Central memory CD4-positive, alpha-beta T cell (primary cell): Measurements from ENCODE around the gene ALG6.
"Not testable (repeated sequence)": the region's sequence is repeated elsewhere in the genome, so short reads cannot be mapped to it uniquely, and the experiment has no call there.

Experiments used
- DNase-seq: peaks from one replicate; pipeline ENCODE4 v3.0.0; 2022

The ALG6 gene

DNA sequence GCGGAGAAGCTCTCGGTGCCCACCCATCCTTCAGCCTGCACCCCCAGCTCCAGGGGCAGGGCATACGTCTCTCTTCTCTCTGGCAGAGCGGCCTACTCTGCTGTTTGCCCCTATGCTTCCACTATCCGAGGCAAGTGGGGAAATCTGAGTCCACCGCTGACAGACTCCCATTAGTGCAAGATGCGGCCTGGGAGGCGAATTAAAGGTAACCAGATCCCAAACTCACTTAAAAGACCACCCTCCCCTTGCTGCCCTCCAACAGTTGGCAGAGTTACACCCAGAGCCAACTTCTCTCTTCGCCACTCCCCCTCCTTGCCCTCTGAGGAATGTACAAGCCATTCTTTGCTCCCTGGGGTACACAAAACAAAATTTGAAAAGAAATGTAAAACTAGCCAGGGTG lies 38.6 kb upstream of the ALG6 start:
- DNase-seq = no peak

DNA sequence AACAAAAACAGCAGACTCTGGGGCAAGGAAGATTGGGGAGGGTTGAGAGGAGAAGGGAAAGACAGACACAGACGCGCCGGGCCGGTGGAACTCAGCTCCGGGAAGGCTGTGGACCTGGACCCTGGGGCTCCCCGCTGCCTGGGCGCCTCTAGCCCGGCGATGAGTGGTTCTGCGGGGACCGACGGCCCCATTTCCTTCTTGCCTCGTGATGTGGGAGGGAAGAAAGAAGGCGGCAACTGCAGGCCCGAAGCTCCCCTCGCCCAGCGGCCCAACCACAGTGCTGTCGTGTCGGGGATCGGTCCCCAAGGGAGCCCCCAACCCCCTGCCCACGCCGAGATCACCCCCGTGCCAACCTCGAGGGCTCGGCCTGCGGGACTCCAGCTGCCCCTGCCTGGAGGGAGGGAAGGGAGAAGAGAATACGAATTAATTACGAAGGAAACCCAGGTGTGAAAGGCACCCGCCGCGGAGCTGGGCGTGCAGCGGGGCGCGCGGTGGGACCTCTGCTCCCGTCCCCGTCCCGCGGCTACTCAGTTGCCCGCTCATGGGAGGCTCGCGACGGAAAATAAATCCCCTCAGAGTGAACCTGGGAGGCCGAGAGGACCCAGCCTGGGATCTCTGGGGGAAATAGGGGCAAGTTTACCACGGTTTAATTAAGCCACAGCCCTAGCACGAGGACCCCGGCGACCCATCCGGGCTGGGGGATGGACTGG lies 37.7 kb upstream of the ALG6 start:
- DNase-seq = no peak

- DNase-seq = no peak
These were observed 37.0 kb upstream of the ALG6 start for GRCh38 chr1:63330331-63330916.

DNA sequence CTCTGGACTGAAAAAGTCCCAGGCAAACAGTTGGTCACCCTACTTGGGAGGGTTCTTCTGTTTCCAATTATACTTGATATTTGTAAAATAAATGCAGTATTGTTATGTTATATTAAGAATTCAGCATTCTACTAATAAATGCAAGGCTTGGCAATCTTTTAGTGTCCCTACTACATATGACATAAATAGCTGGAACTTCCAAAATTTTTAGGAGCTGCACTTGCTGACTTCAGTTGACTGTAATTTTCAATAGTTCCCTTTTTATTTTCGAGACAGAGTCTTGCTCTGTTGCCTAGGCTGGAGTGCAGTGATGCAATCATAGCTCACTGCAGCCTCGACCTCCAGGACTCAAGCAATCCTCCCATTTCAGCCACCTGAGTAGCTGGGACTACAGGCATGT lies 25.0 kb upstream of the ALG6 start:
- no peak for DNase-seq

DNA sequence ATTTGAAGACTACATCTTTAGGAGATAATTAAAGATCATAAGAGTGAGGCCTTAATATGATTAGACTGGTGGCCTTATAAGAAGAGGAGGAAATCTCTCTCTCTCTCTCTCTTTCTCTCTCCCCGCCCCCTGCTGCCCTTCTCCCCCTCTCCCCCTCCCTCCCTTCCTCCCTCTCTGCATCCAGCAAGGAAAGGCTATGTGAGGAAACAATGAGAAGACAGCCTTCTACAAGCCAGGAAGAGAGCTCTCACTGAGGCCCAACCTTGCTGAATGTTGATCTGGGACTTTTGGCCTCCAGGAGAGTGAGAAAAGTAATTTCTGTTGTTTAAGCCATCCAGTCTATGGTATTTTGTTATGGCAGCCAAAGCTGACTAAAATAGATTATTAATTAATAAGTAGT lies 23.5 kb upstream of the ALG6 start:
- no peak for DNase-seq

DNA sequence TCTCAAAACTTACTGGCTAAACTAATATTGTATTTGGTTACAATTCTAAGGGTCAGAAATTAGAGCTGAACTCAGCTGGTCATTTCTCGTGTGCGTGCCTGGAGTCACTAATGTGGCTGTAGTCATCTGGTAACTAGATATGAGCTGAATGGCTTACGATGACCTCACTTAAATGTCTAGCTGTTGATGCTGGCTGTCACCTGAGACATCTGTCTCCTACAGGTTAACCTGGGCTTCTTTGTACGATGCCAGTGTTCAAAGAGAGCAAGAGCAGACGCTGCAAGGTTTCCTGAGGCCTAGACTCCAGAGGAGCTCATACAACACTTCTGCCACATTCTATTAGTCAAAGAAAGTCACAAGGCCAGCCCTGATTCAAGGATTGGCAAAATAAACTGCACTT lies 17.1 kb upstream of the ALG6 start:
- no peak for DNase-seq

- no peak for DNase-seq
These were observed 14.7 kb upstream of the ALG6 start for GRCh38 chr1:63352736-63353135.

GRCh38 chr1:63356234-63356633 lies 11.2 kb upstream of the ALG6 start:
- DNase-seq = not testable (repeated sequence)

GRCh38 chr1:63359561-63359960 lies 7.9 kb upstream of the ALG6 start:
- DNase-seq = no peak

GRCh38 chr1:63362073-63362472 lies 5.4 kb upstream of the ALG6 start:
- DNase-seq = no peak

DNA sequence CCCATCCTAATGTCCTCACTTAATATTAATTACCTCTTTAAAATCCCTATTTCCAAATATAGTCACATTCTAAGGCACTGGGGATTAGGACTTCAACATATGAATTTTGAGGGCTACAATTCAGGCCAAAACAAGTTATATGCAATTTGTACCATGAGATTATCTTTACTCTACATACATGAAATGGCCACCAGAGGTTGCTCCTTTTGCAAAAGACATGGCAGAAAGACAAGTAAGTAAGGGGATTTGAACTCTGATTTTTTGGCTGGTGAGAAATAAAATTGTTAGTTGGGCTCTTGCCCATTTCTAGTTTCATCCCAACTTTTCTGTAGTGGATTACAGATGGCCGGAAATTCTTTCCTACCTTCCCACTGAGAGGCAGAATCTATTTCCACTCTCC lies 4.8 kb upstream of the ALG6 start:
- no peak for DNase-seq

GRCh38 chr1:63363014-63363413 lies 4.4 kb upstream of the ALG6 start:
- DNase-seq = no peak

DNA sequence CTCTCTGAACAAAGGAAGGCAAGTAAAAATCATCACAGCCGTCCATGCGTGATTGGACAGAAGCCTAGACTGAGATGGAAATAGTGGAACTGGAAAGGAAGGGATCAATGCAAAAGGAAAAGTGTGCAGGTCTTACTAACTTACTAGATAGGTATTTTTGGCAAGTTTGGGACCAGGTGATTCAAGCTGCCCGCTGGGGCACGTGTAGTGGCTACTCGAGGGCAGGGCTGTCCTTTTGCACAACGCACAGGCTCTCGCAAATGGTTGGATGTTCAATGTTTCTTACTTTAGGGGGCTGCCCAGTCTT lies 566 bp upstream of the ALG6 start:
- DNase-seq = no peak

- DNase-seq = peak; percentile 3
These were observed 704 bp downstream of the ALG6 start for GRCh38 chr1:63368131-63368530.

GRCh38 chr1:63379583-63379982 lies 12.2 kb downstream of the ALG6 start:
- no peak for DNase-seq

DNA sequence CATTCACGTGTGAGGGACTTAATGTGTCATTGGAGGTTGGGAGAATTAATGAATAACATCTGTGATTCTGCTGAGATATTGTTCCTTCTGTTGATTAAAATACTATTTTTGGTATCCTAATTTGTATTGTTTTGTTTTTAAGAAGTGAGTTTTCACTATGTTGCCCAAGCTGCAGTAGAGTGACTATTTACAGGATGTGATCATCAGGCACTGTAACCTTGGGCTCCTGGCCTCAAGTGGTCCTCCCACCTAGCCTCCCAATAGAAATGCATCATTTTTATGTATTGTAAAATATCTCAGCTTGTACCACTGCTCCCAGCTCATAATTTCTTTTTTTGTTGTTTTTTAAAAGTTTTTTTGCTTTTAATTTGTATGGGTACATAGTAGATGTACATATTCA lies 14.3 kb downstream of the ALG6 start:
- DNase-seq = no peak

DNA sequence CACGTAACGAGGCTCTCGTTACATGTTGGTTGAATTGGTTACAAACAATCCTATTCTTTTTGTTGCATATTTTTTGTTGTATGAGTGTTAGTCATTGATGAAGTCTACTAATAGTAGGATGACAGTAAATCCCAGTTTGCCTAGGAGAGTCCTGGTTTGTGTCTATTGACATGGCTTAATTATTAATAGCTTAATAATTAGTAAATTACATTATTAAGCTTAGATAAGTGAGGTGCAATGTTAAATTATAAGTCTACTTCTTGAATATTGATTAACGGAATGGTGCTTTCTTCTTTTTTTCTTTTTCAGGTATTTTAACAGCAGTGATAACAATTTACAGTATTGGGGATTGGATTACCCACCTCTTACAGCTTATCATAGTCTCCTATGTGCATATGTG lies 34.5 kb downstream of the ALG6 start:
- DNase-seq = no peak

- no peak for DNase-seq
These were observed 36.0 kb downstream of the ALG6 start for GRCh38 chr1:63403386-63403785.

DNA sequence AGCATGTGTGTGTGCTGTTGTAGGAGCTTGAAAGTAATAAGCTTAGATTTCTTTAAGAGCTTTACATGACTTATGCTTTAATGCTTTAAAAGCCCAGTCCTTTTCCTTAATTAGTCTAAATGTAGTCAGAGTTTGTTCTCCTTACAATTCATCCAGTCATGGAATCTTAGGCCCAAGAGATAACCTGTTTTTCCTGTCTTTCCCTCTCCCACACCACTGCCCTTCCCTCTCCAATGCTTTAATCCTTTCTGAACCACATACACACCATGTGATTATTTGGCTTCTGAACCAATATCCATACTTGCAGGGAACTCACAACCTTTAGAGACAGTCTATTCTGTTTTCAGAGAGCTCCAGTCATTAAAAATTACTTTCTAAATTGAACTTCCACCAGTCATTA lies 37.6 kb downstream of the ALG6 start:
- no peak for DNase-seq

DNA sequence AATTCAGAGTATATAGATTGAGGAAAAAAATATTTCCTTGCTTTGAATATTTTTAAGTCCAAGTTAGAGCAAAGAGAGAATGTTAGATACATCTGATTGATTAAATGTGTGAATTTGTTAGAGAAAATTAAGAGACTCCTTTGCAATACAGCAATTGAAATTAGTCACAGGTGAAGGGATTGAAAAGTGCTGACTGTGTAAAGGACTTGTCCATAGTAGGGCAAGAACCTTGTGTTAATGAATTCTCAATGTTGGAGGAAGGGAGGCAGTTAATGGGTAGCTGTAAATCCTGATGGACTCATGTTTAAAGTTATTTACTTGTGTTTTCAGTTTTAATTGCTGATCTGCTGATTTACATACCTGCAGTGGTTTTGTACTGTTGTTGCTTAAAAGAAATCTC lies 38.6 kb downstream of the ALG6 start:
- no peak for DNase-seq

- DNase-seq = no peak
These were observed 39.6 kb downstream of the ALG6 start for GRCh38 chr1:63407002-63407401.

- no peak for DNase-seq
These were observed 40.9 kb downstream of the ALG6 start for GRCh38 chr1:63408331-63408730.

- no peak for DNase-seq
These were observed 43.6 kb downstream of the ALG6 start for GRCh38 chr1:63411066-63411465.

GRCh38 chr1:63413394-63413793 lies 46.0 kb downstream of the ALG6 start:
- no peak for DNase-seq

- DNase-seq = no peak
These were observed 47.4 kb downstream of the ALG6 start for GRCh38 chr1:63414691-63415365.
